SK-MEL-5 (cell line): ENCODE measurements around the gene RPE65. TPM values are rescaled to one million over a fixed set of nuclear protein-coding genes. Genes with fewer than 3 reads are reported as not detected.
"Not testable (repeated sequence)": the region's sequence is repeated elsewhere in the genome, so short reads cannot be mapped to it uniquely, and the experiment has no call there.

Experiments used
- DNase-seq: peaks from one replicate; pipeline ENCODE4 v3.0.0-alpha.2; 2016; ENCODE audit warnings: low read depth, low spot score
- in situ Hi-C: cut with HindIII; loops from 2 replicates; pipeline ENCODE4 v1.10.0; 2016; ENCODE audit warnings: low sequenced_read_pairs, high pct_unique_total_duplicates, low pct_unique_long_range_greater_than_20kb
- total RNA-seq: library from RNA; depleted of rRNA; stranded (reverse); fragments of >200 nt; shearing (Covaris generic); gene quantifications from 2 replicates; pipeline ENCODE4 v1.2.3, GENCODE V29; 2014

RPE65 gene
- total RNA-seq, 1 experiment from 2014 or later, result not detected

- in situ Hi-C loops, result no loop called here
- DNase-seq, result no peak
Measured at GRCh38 chr1:68459796-68460195, 10.0 kb upstream of the RPE65 start.

- in situ Hi-C loops, result no loop called here
- no peak for DNase-seq
Measured at GRCh38 chr1:68459091-68459490, 9.3 kb upstream of the RPE65 start.

- in situ Hi-C loops, result no loop called here
- DNase-seq, result no peak
Measured at GRCh38 chr1:68456202-68456601, 6.4 kb upstream of the RPE65 start.

- peak; percentile 8 for DNase-seq
- in situ Hi-C loops, result no loop called here
Measured at GRCh38 chr1:68454534-68454933, 4.8 kb upstream of the RPE65 start.

- in situ Hi-C loops, result no loop called here
- no peak for DNase-seq
Measured at GRCh38 chr1:68453060-68453670, 3.4 kb upstream of the RPE65 start.

GRCh38 chr1:68448365-68448764 is 1.4 kb downstream of the RPE65 start:
- no peak for DNase-seq
- in situ Hi-C loops, result no loop called here

- in situ Hi-C loops, result no loop called here
- DNase-seq, result no peak
Measured at GRCh38 chr1:68445709-68446108, 4.0 kb downstream of the RPE65 start.

- in situ Hi-C loops, result no loop called here
- peak; percentile 80 for DNase-seq
Measured at GRCh38 chr1:68442822-68443556, 6.8 kb downstream of the RPE65 start.

GRCh38 chr1:68442006-68442405 is 7.7 kb downstream of the RPE65 start:
- in situ Hi-C loops, result no loop called here
- peak; percentile 46 for DNase-seq

- in situ Hi-C loops, result no loop called here
- DNase-seq, result no peak
Measured at GRCh38 chr1:68438310-68438709, 11.4 kb downstream of the RPE65 start.

GRCh38 chr1:68433395-68433794 is 16.4 kb downstream of the RPE65 start:
- in situ Hi-C loops, result no loop called here
- no peak for DNase-seq

GRCh38 chr1:68431076-68431475 is 18.7 kb downstream of the RPE65 start:
- in situ Hi-C loops, result no loop called here
- DNase-seq, result no peak

GRCh38 chr1:68429233-68429808 is 20.4 kb downstream of the RPE65 start:
- in situ Hi-C loops, result no loop called here
- no peak for DNase-seq

GRCh38 chr1:68426594-68426993 is 23.2 kb downstream of the RPE65 start:
- in situ Hi-C loops, result no loop called here
- no peak for DNase-seq

GRCh38 chr1:68421350-68421749 is 28.4 kb downstream of the RPE65 start:
- in situ Hi-C loops, result no loop called here
- no peak for DNase-seq

GRCh38 chr1:68409426-68409825 is 40.3 kb downstream of the RPE65 start:
- DNase-seq, result no peak
- in situ Hi-C loops, result no loop called here

GRCh38 chr1:68401506-68401905 is 48.2 kb downstream of the RPE65 start:
- DNase-seq, result no peak
- in situ Hi-C loops, result no loop called here

GRCh38 chr1:68395575-68395974 is 54.2 kb downstream of the RPE65 start:
- in situ Hi-C loops, DNase-seq: not testable (repeated sequence)

- DNase-seq, in situ Hi-C loops: not testable (repeated sequence)
Measured at GRCh38 chr1:68392474-68392873, 57.3 kb downstream of the RPE65 start.
